ENCODE results near the gene IRGQ.
A peak's percentile ranks its signal among the peaks of the same experiment; 100 is the strongest.

The IRGQ gene

GRCh38 chr19:43562698-43563241 is 33.2 kb downstream of the IRGQ start:
- Histone ChIP-seq H3K27me3 (ENCODE audit: control insufficient read depth in 5 of 5, insufficient read depth in 4 of 5, low read length in 5 of 5) (no peaks in the 10 kb centered on the region), H3K9ac (ENCODE audit: low read length in 5 of 5) (no peak overlapping the region), H3K9me3 (ENCODE audit: control insufficient read depth in 5 of 5, low read length in 5 of 5) (no peaks in the 10 kb centered on the region), H3K4me1 (ENCODE audit: control insufficient read depth in 5 of 5, insufficient read depth in 5 of 5, low read length in 5 of 5) (peaks cover 0 to 20% (median 3%) of the 10 kb centered on the region in 5 donors), H3K36me3 (ENCODE audit: control insufficient read depth in 5 of 5, insufficient read depth in 5 of 5, low read length in 5 of 5) (peaks cover 2 to 38% (median 17%) of the 10 kb centered on the region in 5 donors), H3K27ac (ENCODE audit: low read depth, low read length) (peak overlapping the region; percentile 41), H3K4me3 (ENCODE audit: low read depth in 1 of 5, low read length in 5 of 5) (peak overlapping the region in 1 of 5 donors; percentile 34)

- Histone ChIP-seq H3K4me3 (ENCODE audit: low read depth in 1 of 5, low read length in 5 of 5) (no peak overlapping the region), H3K9me3 (ENCODE audit: control insufficient read depth in 5 of 5, low read length in 5 of 5) (no peaks in the 10 kb centered on the region), H3K27me3 (ENCODE audit: control insufficient read depth in 5 of 5, insufficient read depth in 4 of 5, low read length in 5 of 5) (no peaks in the 10 kb centered on the region), H3K36me3 (ENCODE audit: control insufficient read depth in 5 of 5, insufficient read depth in 5 of 5, low read length in 5 of 5) (peaks cover 3 to 43% (median 17%) of the 10 kb centered on the region in 5 donors), H3K27ac (ENCODE audit: low read depth, low read length) (no peak overlapping the region), H3K9ac (ENCODE audit: low read length in 5 of 5) (no peak overlapping the region), H3K4me1 (ENCODE audit: control insufficient read depth in 5 of 5, insufficient read depth in 5 of 5, low read length in 5 of 5) (peaks cover 0 to 20% (median 3%) of the 10 kb centered on the region in 5 donors)
These were observed 33.7 kb downstream of the IRGQ start for GRCh38 chr19:43562226-43562697.

GRCh38 chr19:43561139-43561970 is 34.6 kb downstream of the IRGQ start:
- H3K27me3 ChIP-seq (ENCODE audit: control insufficient read depth in 5 of 5, insufficient read depth in 4 of 5, low read length in 5 of 5) = no peaks in the 10 kb centered on the region
- H3K27ac ChIP-seq (ENCODE audit: low read depth, low read length) = no peak overlapping the region
- H3K36me3 ChIP-seq (ENCODE audit: control insufficient read depth in 5 of 5, insufficient read depth in 5 of 5, low read length in 5 of 5) = peaks cover 3 to 48% (median 17%) of the 10 kb centered on the region in 5 donors
- H3K4me3 ChIP-seq (ENCODE audit: low read depth in 1 of 5, low read length in 5 of 5) = no peak overlapping the region
- peaks cover 0 to 20% (median 3%) of the 10 kb centered on the region in 5 donors for H3K4me1 ChIP-seq (ENCODE audit: control insufficient read depth in 5 of 5, insufficient read depth in 5 of 5, low read length in 5 of 5)
- no peak overlapping the region for H3K9ac ChIP-seq (ENCODE audit: low read length in 5 of 5)
- H3K9me3 ChIP-seq (ENCODE audit: control insufficient read depth in 5 of 5, low read length in 5 of 5) = no peaks in the 10 kb centered on the region

DNA sequence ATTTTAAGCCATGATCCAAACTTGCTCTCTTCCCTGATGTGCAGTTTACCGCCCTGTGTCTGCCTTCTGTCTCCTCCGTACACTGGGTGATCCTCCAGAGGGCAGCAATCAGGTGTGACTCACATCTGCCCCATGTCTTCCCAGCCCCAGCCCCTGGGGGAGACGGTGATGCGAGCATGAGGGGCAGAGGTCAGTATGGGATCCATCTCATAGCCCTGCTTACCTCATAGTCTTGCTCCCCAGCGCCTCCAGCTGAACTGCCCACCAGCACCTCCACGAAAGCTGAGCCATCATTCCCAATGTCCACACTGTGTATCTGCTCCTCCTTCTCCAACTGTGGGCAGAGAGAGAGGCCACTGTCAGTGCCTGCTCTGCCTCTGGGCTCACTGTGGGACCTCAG is 35.2 kb downstream of the IRGQ start:
- Histone ChIP-seq H3K4me3 (ENCODE audit: low read depth in 1 of 5, low read length in 5 of 5) (no peak overlapping the region), H3K4me1 (ENCODE audit: control insufficient read depth in 5 of 5, insufficient read depth in 5 of 5, low read length in 5 of 5) (peaks cover 0 to 20% (median 3%) of the 10 kb centered on the region in 5 donors), H3K27ac (ENCODE audit: low read depth, low read length) (no peak overlapping the region), H3K9me3 (ENCODE audit: control insufficient read depth in 5 of 5, low read length in 5 of 5) (no peaks in the 10 kb centered on the region), H3K36me3 (ENCODE audit: control insufficient read depth in 5 of 5, insufficient read depth in 5 of 5, low read length in 5 of 5) (peaks cover 3 to 53% (median 20%) of the 10 kb centered on the region in 5 donors), H3K27me3 (ENCODE audit: control insufficient read depth in 5 of 5, insufficient read depth in 4 of 5, low read length in 5 of 5) (no peaks in the 10 kb centered on the region), H3K9ac (ENCODE audit: low read length in 5 of 5) (peak overlapping the region in 1 of 5 donors; percentile 6)

DNA sequence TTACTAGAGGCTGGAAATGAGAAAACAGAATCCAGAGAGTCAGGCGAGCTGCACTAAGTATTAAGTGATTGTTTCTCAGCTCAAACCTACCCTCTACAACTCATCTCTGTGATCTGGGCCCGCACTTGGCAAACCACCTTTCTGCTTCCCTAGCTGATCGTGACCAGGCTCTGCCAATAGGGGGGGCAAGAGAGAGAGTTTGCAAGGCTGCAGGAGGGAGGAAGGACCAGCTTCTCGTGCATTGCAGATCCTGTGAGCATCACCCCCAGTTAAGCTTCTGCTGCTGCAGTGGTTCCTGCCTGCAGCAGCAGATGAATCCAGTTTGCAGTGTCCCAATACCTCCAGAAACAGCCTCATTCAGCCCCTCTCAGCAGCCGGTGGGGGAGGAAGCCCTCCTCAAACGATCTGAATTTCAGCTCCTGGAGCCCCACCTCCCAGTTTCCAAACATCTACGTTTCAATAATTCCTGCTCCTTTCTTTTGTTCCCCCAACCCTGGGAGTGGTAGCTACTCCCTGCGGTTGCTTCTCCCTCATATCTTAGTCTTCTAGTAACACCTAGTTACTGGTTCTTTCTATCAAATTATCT is 40.7 kb downstream of the IRGQ start:
- H3K9me3 ChIP-seq (ENCODE audit: control insufficient read depth in 5 of 5, low read length in 5 of 5) = no peaks in the 10 kb centered on the region
- no peak overlapping the region for H3K4me3 ChIP-seq (ENCODE audit: low read depth in 1 of 5, low read length in 5 of 5)
- H3K27ac ChIP-seq (ENCODE audit: low read depth, low read length) = no peak overlapping the region
- no peak overlapping the region for H3K9ac ChIP-seq (ENCODE audit: low read length in 5 of 5)
- H3K4me1 ChIP-seq (ENCODE audit: control insufficient read depth in 5 of 5, insufficient read depth in 5 of 5, low read length in 5 of 5) = no peaks in the 10 kb centered on the region
- no peaks in the 10 kb centered on the region for H3K27me3 ChIP-seq (ENCODE audit: control insufficient read depth in 5 of 5, insufficient read depth in 4 of 5, low read length in 5 of 5)
- peaks cover 5 to 75% (median 47%) of the 10 kb centered on the region in 5 donors for H3K36me3 ChIP-seq (ENCODE audit: control insufficient read depth in 5 of 5, insufficient read depth in 5 of 5, low read length in 5 of 5)

DNA sequence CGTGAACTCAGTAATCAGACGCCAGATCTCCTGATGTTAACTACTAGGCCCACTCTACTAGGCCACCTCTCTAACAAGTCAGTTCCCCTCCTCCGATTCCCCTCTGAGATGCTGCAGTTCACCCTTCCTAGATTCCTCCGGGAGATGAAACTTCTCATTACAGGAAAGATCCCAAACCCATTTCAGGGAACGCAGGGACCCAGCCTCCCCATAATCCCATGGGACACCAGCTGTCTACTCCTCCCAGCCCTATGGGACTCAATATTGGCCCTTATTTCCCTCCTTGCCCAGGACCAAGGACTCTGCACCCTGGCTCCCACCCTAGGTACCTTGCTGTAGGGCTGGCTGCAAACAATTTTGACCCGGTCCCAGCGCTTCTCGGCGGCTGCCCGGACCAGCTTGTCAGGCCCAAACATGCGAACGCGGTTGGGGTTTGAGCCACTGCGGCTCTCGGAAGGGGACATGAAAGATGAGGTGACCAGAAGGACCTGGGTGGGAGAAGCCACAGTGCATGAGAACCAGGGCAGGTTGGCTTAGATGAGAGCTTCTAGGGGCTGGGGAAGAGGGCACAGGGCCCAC is 41.5 kb downstream of the IRGQ start:
- H3K9me3 ChIP-seq (ENCODE audit: control insufficient read depth in 5 of 5, low read length in 5 of 5) = no peaks in the 10 kb centered on the region
- no peak overlapping the region for H3K9ac ChIP-seq (ENCODE audit: low read length in 5 of 5)
- H3K36me3 ChIP-seq (ENCODE audit: control insufficient read depth in 5 of 5, insufficient read depth in 5 of 5, low read length in 5 of 5) = peaks cover 5 to 76% (median 49%) of the 10 kb centered on the region in 5 donors
- no peaks in the 10 kb centered on the region for H3K4me1 ChIP-seq (ENCODE audit: control insufficient read depth in 5 of 5, insufficient read depth in 5 of 5, low read length in 5 of 5)
- H3K27ac ChIP-seq (ENCODE audit: low read depth, low read length) = no peak overlapping the region
- H3K27me3 ChIP-seq (ENCODE audit: control insufficient read depth in 5 of 5, insufficient read depth in 4 of 5, low read length in 5 of 5) = no peaks in the 10 kb centered on the region
- no peak overlapping the region for H3K4me3 ChIP-seq (ENCODE audit: low read depth in 1 of 5, low read length in 5 of 5)

GRCh38 chr19:43553656-43554055 is 42.3 kb downstream of the IRGQ start:
- Histone ChIP-seq H3K9ac (ENCODE audit: low read length in 5 of 5) (no peak overlapping the region), H3K36me3 (ENCODE audit: control insufficient read depth in 5 of 5, insufficient read depth in 5 of 5, low read length in 5 of 5) (peaks cover 5 to 80% (median 53%) of the 10 kb centered on the region in 5 donors), H3K9me3 (ENCODE audit: control insufficient read depth in 5 of 5, low read length in 5 of 5) (no peaks in the 10 kb centered on the region), H3K27ac (ENCODE audit: low read depth, low read length) (no peak overlapping the region), H3K4me1 (ENCODE audit: control insufficient read depth in 5 of 5, insufficient read depth in 5 of 5, low read length in 5 of 5) (no peaks in the 10 kb centered on the region), H3K27me3 (ENCODE audit: control insufficient read depth in 5 of 5, insufficient read depth in 4 of 5, low read length in 5 of 5) (no peaks in the 10 kb centered on the region), H3K4me3 (ENCODE audit: low read depth in 1 of 5, low read length in 5 of 5) (no peak overlapping the region)

DNA sequence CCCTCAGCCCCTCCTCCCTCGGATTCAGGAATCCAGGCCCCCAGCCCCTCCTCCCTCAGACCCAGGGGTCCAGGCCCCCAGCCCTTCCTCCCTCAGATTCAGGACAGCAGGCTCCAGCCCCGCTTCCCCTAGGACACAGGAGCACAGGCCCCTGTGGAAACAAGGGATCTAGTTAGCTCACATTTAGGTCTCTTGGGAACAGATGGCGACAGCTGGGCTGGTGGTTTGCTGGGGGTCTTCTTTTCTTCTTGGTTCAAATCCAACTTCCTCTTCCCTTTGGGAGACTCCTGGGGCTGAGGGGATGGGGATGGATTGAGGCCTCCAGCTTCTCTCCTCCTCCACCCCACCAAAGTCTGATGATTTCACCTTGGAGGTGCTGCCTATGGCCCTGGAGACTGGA is 43.3 kb downstream of the IRGQ start:
- no peaks in the 10 kb centered on the region for H3K4me1 ChIP-seq (ENCODE audit: control insufficient read depth in 5 of 5, insufficient read depth in 5 of 5, low read length in 5 of 5)
- H3K27me3 ChIP-seq (ENCODE audit: control insufficient read depth in 5 of 5, insufficient read depth in 4 of 5, low read length in 5 of 5) = no peaks in the 10 kb centered on the region
- H3K36me3 ChIP-seq (ENCODE audit: control insufficient read depth in 5 of 5, insufficient read depth in 5 of 5, low read length in 5 of 5) = peaks cover 2 to 74% (median 51%) of the 10 kb centered on the region in 5 donors
- no peak overlapping the region for H3K9ac ChIP-seq (ENCODE audit: low read length in 5 of 5)
- no peak overlapping the region for H3K27ac ChIP-seq (ENCODE audit: low read depth, low read length)
- H3K9me3 ChIP-seq (ENCODE audit: control insufficient read depth in 5 of 5, low read length in 5 of 5) = no peaks in the 10 kb centered on the region
- no peak overlapping the region for H3K4me3 ChIP-seq (ENCODE audit: low read depth in 1 of 5, low read length in 5 of 5)

- no peaks in the 10 kb centered on the region for H3K27me3 ChIP-seq (ENCODE audit: control insufficient read depth in 5 of 5, insufficient read depth in 4 of 5, low read length in 5 of 5)
- H3K36me3 ChIP-seq (ENCODE audit: control insufficient read depth in 5 of 5, insufficient read depth in 5 of 5, low read length in 5 of 5) = peaks cover 2 to 72% (median 49%) of the 10 kb centered on the region in 5 donors
- H3K4me3 ChIP-seq (ENCODE audit: low read depth in 1 of 5, low read length in 5 of 5) = no peak overlapping the region
- no peaks in the 10 kb centered on the region for H3K9me3 ChIP-seq (ENCODE audit: control insufficient read depth in 5 of 5, low read length in 5 of 5)
- H3K4me1 ChIP-seq (ENCODE audit: control insufficient read depth in 5 of 5, insufficient read depth in 5 of 5, low read length in 5 of 5) = no peaks in the 10 kb centered on the region
- H3K27ac ChIP-seq (ENCODE audit: low read depth, low read length) = no peak overlapping the region
- no peak overlapping the region for H3K9ac ChIP-seq (ENCODE audit: low read length in 5 of 5)
These were observed 43.8 kb downstream of the IRGQ start for GRCh38 chr19:43552198-43552450.

All from subcutaneous abdominal adipose tissue (tissue), 5 donors.